ENCODE data around the gene DENND2C. TPM values are rescaled to one million over a fixed set of nuclear protein-coding genes. Genes with fewer than 3 reads are reported as not detected.

Gene DENND2C
- polyA plus RNA-seq, 1 experiment = 0.45 TPM

- H3K4me3 ChIP-seq (ENCODE audit: low read depth, low read length) = no peak overlapping the region
- no peak for TF ChIP-seq CTCF (IDR thresholded peaks at IDR 0.05; ENCODE audit: insufficient read depth, low read depth, low read length)
- ChIA-PET CTCF (no interaction called here), POLR2A (no interaction called here)
- DNase-seq (ENCODE audit: low read depth) = no peak
- no peaks in the 10 kb centered on the region for H3K36me3 ChIP-seq (ENCODE audit: control insufficient read depth, insufficient read depth, low read length)
- no peaks in the 10 kb centered on the region for H3K27me3 ChIP-seq (ENCODE audit: control insufficient read depth, insufficient read depth, low read length)
These were observed 42.7 kb downstream of the DENND2C start for GRCh38 chr1:114627107-114627506.

GRCh38 chr1:114623364-114623763 is 46.5 kb downstream of the DENND2C start:
- DNase-seq (ENCODE audit: low read depth) = no peak
- ChIA-PET CTCF (no interaction called here), POLR2A (no interaction called here)
- H3K4me3 ChIP-seq (ENCODE audit: low read depth, low read length) = no peak overlapping the region
- no peaks in the 10 kb centered on the region for H3K27me3 ChIP-seq (ENCODE audit: control insufficient read depth, insufficient read depth, low read length)
- TF ChIP-seq CTCF (IDR thresholded peaks at IDR 0.05; ENCODE audit: insufficient read depth, low read depth, low read length) = no peak
- H3K36me3 ChIP-seq (ENCODE audit: control insufficient read depth, insufficient read depth, low read length) = no peaks in the 10 kb centered on the region

GRCh38 chr1:114620419-114620818 is 49.4 kb downstream of the DENND2C start:
- DNase-seq (ENCODE audit: low read depth) = no peak
- no peak for TF ChIP-seq CTCF (IDR thresholded peaks at IDR 0.05; ENCODE audit: insufficient read depth, low read depth, low read length)
- no peak overlapping the region for H3K4me3 ChIP-seq (ENCODE audit: low read depth, low read length)
- POLR2A ChIA-PET = no interaction called here
- no peaks in the 10 kb centered on the region for H3K27me3 ChIP-seq (ENCODE audit: control insufficient read depth, insufficient read depth, low read length)
- H3K36me3 ChIP-seq (ENCODE audit: control insufficient read depth, insufficient read depth, low read length) = no peaks in the 10 kb centered on the region
- CTCF ChIA-PET = interaction anchor here (1.4 kb wide), 1 partner anchor 20 kb away, joined by 3 read pairs; no protein-coding TSS in a partner anchor

- no peak for TF ChIP-seq CTCF (IDR thresholded peaks at IDR 0.05; ENCODE audit: insufficient read depth, low read depth, low read length)
- CTCF ChIA-PET = no interaction called here
- no peak for DNase-seq (ENCODE audit: low read depth)
- no peak overlapping the region for H3K4me3 ChIP-seq (ENCODE audit: low read depth, low read length)
- POLR2A ChIA-PET = no interaction called here
- H3K36me3 ChIP-seq (ENCODE audit: control insufficient read depth, insufficient read depth, low read length) = no peaks in the 10 kb centered on the region
- no peaks in the 10 kb centered on the region for H3K27me3 ChIP-seq (ENCODE audit: control insufficient read depth, insufficient read depth, low read length)
These were observed 51.2 kb downstream of the DENND2C start for GRCh38 chr1:114618606-114619005.

- Histone ChIP-seq H3K27me3 (ENCODE audit: control insufficient read depth, insufficient read depth, low read length) (no peaks in the 10 kb centered on the region), H3K36me3 (ENCODE audit: control insufficient read depth, insufficient read depth, low read length) (no peaks in the 10 kb centered on the region; the same call in 1 of the 2 replicates), H3K4me3 (ENCODE audit: low read depth, low read length) (no peak overlapping the region)
- TF ChIP-seq CTCF (IDR thresholded peaks at IDR 0.05; ENCODE audit: insufficient read depth, low read depth, low read length) = no peak
- DNase-seq (ENCODE audit: low read depth) = no peak
- POLR2A ChIA-PET = no interaction called here
- CTCF ChIA-PET = interaction anchor here (0.6 kb wide), 1 partner anchor 308 kb away, joined by 4 read pairs; no protein-coding TSS in a partner anchor
These were observed 59.2 kb downstream of the DENND2C start for GRCh38 chr1:114610546-114611245.
